HG02884 (cell line): ENCODE measurements around the gene TUB.

Experiments
- ATAC-seq: cut with Tn5 transposase; IDR thresholded peaks from one replicate; pipeline ENCODE4 v1.9.1; 2021; ENCODE audit warnings: mild to moderate bottlenecking, moderate library complexity; ENCODE audit not compliant: unreplicated experiment

The TUB gene, protein sequence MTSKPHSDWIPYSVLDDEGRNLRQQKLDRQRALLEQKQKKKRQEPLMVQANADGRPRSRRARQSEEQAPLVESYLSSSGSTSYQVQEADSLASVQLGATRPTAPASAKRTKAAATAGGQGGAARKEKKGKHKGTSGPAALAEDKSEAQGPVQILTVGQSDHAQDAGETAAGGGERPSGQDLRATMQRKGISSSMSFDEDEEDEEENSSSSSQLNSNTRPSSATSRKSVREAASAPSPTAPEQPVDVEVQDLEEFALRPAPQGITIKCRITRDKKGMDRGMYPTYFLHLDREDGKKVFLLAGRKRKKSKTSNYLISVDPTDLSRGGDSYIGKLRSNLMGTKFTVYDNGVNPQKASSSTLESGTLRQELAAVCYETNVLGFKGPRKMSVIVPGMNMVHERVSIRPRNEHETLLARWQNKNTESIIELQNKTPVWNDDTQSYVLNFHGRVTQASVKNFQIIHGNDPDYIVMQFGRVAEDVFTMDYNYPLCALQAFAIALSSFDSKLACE

DNA sequence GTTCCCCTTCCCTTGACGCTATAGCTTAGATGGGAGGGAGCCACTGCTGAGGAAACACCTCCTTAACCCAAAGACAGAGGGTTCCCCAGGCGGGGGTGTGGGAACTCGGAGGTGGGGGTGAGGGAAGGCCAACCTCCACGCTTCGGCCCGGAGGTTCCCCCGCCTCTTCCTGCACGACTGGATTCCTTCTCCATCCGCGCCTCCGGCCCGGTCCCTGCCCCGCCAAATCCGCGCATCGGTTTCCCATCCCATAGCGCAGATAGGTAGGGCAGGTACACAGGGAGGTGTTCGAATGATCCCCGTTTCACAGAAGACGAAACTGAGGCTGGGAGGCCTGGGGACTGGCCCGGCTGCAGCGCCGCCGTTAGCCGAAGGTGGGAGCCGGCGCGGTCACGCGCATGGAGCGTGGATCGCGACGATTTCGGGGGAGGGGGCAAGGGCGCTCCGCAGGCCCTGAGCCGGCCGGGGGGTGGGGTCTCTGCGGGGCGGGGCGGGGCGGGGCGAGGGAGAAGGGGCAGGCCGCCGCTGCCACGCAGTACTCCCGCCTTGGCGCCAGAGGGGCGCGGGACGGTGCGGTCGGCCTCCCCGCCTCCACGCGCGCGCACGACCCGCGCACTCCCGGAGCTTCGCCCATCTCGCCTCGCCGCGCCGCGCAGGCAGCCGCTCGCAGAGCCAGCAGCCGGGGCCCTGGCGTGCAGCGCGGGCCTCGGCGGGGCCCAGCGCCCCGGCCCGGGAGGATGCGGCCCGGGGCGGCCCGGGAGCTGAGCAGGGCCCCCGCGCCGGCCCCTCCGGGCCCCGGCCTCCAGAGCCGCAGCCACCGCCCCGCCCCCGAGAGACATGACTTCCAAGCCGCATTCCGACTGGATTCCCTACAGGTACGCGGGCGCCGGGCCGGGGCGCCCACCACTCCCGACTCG lies at the start of gene TUB:
Gene TUB, plus strand, starts transcription at position 538 of the 917 bp plus-strand sequence. Its CDS starts 300 bp downstream, at position 838.
- ATAC-seq, result no peak

DNA sequence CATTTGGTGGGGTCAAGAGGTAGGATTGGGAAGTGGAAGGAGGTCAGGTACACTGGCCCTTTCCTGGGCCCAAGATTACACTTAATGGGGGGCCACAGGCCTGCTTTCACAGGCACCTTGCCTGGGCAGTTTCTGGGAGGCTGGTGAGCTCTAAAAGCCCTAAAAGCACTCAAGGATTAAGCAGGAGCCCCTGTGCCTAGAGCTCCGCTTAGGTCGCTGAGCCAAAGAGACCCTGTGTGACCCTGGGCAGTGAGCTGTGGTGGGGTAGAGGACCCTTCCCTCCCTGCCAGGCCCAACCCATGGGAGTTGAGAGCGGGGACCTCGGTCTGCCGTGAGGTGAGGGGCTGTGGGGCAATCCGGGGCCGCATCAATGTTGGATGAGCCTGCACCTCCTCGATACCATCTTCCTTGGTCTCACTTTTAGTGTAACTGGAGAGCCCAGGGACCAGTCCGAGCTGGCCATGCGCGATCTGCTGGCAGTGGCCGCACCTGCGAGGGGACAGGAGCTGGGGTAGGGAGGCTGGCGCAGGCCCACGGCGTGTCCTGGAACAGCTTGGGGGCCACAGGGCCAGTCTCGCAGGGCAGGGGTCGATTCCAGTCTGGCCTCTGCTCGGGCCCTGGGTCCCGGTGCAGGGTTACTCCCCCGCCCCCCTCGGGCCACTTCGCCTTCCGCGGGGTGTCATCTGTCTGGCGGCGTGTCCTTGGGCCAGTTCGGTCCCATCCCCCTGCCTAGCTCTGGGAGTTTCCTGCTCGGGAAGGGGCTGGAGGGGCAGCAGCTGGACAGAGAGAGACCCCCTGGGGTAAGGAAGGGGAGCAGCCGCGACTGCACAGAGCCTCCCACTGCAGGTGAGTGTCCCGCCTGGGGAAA lies 49.5 kb upstream of the TUB start:
- no peak for ATAC-seq

DNA sequence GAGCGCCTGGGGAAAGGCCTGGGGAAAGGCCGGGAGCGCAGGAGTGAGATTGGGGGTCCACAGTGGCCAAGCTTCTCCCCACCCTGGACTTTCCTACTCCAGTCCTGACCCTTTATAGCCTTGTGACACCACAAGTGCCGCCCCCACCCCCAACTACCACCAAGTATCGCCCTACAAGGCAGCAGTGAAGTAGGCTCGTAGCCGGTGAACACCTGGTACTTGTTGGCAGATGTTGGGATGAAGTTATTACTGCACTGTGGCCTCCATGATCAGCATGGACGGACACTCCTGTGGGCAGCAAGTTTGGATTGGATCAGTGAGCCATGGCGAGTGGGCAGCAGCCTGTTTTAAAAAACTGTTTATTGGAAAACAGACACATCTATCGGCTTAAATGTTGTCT lies 48.9 kb upstream of the TUB start:
- no peak for ATAC-seq

DNA sequence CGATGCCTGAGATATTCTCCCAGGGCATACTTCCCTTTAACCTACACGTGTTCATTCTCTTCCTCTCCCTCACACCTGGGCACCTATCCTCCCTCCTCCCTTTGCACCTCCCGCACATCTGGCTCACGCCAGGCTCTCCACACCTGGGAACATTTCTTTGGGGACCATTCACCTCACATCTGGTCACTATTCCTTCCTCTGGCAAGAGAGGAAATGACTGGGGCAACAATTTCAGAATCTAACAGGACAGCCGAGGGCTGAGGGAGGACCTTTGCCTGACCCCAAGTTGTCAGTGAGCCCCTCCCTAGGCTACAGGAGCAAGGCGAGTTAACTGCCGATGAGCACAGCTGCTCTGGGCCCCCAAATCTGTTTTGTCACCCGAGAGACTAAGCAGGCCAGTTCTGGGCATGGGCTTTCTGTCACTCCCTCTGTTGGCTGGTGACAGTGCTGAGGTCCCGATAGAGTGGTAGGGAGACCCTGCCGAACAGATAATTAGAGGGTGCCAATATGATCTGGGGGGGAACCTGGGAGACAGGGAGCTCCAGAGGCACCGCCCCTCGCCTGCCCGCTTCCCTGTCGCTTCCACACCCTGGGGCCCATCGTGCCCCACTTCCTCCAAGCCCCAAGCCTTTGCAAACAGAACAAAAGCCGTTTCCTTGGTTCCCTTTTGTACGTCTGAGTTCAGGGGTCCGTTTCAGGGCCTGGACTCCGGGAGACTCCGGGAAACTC lies 48.3 kb upstream of the TUB start:
- no peak for ATAC-seq

DNA sequence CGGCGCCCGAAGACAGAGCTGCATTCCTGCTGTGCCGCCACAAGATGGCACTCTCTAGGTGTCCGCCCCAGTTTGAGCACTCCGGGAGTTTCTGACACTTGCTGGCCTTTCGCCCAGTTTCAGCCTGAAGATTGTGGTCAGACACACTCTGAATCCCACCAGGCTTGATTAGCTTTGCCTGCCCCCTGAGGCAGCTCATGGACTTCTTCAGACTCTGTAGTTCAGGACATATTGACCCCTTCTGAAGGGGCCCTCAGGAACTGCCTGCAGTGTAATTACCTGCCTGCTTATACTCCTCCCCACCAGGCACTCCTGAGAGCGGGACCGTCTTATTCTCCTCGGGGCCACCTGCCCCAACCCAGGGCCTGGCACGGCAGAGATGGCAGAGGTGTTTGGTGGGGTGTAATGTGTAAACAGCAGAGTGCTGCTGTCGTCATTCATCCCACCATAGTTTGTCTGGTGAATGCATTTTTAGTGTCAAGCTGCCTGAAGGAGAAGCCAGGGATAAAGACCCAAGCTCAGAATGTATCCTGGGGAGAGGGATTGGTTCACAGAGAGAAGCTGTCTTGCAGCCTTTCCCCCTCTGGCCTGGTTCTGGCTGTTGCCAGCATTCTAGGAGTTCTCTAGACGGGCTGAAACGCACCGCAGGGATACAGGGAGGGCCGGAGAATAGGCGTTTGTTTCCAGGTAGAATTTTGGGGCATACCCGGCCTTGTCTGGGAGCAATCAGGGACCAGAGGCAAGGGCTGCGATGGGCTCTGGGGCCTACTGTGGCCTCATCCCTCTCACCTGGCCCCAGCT lies 47.5 kb upstream of the TUB start:
- ATAC-seq, result peak; percentile 70

DNA sequence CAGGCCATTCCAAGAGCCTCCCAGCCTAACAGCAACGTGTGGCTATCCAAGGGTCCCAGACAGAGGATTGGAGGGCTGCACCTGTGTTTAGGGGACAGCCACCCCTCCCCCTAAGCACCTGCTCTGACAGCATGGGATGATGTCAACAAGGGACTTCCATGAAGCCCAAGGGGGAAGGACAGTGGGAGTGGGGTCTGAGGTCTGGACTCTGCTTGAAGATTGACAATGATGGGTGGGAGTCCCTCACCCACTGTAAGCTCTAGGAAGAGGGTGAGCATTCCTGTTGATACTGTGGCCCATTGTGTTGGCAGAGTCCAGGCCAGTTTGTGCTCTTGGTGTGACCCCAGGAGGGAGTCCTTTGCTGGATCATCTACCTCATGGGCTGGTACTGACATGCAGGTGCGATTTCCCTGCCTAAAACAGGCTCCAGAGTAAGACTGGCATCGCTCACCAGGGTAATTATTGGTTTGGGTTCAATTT lies 46.9 kb upstream of the TUB start:
- no peak for ATAC-seq

DNA sequence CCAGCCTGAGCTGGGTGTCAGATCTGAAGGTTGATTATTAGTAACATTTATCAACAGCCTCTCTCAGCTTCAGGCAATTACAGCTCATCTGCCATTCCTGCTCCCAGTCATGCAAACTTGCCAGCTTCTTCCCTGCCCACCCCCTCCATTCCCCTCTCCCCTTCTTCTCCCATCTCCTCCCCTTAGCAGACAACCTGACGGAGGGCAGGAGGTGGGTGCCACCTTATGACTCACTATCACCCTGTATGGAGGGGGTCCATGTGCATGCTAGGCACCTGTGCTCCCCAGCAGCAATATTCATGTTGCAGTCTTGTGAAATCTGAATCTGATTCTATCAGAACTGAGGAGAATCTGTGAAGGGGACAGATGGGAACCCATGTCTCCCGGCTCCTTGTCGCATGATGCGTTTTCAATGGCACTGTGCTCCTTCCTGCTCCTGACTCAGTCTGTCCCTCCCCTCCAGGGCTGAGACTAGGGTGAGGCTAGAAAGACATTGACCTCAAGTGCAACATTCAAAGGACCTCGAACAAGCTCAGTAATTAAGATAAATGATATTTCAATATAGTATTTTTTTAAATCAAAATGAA lies 46.3 kb upstream of the TUB start:
- no peak for ATAC-seq

DNA sequence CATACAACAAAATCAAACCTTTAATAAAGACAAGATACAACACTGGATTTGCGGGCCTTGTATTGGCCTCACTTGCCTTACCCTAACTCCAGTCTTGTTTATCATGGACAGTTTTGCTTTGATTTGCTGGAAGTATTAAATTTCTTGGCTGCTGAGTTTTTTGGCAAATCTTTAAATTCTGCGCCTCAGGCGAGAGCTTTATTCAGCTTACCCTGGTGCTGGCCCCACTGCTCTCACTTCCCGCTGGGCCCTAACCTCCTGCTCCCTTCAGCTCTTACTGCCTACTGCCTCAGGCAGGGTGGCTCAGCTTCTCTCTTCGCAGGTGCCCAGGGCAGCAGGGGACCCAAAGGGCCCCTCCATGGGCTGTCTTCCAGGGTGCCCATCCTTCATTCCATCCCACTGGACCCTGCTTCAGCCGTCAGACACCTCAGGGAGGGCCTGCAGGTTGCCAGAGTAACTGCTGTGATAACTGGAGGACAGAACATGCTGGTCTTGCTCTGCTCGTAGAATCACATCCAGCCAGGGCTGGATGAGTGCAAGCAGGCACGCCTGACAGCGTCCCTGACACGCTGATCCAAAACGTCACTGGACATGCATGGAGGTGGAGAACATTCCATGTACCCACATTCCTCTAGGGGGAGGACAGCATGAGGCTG lies 45.7 kb upstream of the TUB start:
- ATAC-seq, result no peak

DNA sequence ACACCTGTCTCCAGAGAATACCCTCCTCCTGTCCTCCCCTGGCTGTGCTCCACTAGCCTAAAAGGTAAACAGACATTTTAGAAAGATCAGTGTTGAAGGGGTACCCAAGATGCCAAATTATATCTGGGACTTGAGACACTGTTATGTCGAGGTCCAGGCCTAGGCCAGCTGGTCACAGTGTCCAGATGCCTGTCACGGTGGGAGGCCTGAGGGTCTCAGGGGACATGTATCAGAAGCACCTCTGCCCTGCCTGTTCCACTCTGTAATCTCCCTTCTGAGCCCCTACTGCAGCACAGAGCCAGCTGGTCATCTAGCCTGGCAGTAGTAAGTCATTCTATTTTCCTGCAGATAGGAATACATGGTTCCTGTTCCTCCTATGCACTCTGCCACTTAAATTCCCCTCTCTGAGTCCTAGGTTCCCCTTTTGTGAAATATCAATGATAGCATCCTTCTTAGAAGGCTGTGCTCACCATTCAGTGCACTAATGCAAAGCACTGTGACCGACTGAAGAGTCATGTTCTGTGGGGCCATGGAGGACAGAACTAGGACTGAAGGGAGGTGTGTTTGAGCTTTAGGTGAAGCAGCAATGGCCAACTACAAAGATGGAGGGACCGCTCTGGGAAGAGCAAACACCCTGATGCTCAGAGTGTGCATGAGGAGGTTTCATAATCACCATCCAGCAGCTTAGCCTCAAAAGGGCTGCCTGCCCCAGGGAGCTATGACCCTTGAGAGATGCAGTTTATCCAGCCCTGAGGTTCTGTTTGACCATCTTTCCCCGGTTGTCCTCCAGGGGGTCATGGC lies 44.8 kb upstream of the TUB start:
- ATAC-seq, result no peak

DNA sequence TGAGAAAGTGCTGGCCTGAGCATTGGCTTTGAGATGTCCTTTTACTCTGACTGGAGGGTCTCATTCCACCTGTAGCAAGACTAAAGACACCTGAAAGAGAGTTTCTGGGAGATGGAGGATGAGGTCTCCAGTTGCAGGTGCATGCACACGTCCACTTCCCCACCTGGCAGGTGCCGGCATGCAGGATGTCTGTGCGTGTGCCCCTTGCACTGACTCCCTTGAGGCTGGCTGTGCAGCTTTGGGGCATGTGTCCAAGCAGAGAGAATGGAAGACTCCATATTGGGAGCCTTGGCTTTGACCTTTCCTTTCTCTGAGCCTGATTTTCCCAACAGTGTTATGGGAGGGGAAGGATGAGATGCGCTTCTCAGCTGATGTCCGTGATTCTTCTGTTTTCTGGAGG lies 44.0 kb upstream of the TUB start:
- ATAC-seq, result no peak

DNA sequence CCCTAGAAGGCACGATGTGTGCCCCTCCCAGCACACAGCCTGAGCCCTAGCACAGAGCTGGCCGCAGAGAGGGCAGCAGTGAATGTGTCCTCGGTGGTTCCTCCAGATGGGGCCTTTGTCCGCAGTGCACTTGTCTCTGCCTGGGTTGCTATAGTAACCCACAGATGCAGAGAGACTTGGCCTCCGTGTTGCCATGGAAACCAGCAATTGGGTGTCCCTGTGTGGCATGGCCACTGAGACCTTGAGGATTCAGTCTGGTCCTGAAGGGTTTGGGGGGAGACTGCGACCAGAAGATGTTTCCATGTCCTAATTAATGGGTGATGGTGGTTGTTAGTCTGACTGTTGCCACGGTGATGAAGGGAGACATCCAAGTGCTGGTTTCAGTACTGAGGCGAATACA lies 42.6 kb upstream of the TUB start:
- ATAC-seq, result no peak

DNA sequence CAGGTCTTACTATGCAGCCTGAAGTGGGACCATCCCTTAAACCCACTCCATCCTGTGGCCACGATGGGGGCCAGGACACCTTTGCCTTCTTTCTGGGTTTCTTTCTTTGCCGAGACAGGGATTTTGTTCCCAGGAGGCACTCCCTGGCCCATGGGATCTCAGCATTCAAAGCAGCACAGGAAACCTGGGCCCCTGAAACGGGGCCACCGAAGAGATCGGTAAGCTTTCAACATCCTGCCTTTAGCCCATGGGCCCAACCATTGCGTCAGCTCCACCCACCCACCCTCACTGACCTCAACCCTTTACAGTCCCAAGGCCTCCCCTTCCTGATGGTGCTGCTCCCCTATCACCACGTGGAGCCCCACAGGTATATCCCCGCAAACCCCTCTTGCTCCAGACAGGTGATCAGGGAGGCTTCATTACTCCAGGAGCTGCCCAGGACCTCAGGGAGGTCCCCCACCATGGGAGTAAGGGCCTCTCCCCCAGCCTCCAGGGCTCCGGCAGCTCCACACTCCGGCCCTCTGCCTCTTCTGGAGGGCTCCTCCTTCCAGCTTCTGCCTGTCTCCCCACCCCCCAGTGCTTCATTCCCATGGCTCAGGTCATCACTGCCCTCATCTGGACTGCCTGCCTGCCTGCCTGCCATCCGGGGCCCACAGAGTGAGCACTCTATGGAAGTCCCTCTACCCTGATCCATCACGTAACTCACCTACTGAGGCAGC lies 42.0 kb upstream of the TUB start:
- no peak for ATAC-seq

DNA sequence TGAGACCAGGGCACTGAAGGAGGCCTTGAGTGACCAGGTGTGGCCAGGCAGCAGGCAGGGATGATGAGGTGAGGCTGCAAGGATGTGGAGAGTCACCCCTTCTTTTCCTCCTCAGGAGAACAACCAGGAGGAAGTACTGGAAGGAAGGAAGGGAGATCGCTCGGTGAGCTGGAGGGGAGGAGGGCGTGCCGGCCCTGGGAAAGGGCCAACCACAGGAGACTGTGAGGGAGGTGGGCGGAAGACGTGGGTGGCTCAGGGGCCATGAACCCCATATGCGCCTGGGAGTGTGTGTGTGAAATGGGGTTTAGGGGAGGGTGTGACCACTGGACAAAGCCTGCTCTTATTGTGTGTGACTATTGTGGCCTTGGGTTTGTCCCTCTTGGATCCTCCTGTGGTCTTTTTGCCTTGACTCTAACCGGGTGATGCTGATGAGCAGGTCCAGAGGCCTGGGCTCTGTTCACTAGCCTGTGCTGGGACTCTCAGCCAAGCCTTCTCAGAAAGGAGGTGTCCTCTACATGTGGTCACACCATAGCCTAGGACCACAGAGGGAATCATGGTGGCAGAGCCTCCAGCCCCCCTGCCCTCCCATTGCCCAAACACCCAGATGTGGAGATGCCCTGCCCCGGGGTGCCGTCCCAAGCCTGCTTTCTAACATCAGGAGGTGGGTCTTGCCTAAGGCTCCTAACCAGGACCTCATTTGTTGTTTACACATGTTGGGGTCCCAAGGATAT lies 41.3 kb upstream of the TUB start:
- ATAC-seq, result no peak

DNA sequence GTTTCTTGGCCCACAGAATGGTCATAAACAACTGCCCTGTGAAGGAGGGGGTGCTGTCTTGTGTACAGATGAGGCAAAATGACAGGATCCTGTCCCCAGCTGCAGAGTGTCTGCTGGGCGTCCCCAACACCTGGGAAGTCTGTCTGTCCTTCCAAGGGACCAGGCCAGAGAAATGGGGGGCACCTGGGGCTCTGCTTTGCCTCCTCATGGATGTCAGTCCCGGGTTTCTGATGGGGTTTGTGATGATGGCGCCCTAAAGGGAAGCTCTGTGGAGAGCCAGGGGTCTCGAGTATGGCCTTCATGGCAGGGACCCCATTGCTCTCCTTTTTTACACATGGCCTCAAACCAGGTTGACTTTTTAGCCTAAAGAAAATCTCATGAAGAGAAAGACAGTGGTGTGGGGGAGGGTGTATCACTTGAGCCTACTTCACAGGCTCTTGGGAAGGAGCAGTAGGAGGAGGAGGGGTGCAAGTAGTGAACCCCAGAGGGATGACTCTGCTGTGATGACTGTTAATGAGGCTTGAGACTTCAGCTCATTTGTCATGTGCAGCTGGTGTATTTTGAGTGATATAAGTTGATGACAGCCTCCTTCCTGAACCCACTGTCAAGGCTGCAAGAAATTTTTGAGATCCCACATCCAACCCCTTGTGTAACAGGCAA lies 40.6 kb upstream of the TUB start:
- no peak for ATAC-seq

DNA sequence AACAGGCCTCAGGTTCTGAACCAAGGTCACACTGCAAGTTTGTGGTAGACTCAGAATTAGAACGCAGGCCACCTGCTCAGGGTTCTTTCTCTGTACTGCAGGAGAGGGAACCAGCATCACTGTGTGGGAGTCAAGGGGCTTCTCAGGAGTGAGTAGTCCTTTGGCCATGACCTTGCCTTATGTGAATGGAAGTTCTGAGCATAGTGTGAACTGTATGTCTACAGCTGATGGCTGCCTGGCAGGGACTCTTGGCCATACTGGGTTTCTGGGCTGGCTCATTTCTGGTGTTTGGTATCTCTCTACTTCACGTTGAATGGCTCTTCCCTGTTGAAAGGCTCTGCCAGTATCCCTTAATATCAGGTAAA lies 40.1 kb upstream of the TUB start:
- ATAC-seq, result no peak

DNA sequence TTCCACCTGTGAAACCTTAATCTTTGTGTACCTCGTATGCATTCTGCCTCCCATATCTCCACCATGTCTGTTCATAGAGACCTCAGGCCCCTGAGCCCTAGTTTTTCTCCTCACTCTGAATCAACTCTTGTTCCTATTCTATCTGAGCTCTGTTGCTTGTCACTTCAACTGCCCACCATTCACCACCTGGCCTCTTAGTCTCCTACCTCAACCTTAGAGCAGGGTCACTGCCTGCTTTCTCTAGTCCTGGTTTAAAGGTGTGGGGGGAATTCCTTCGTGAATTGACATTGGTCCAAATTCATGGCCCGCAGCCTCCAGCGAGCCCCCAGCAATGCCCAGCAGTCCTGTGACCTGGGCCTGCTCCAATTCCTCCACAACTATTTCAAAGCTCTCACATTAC lies 39.4 kb upstream of the TUB start:
- ATAC-seq, result no peak
